H1 (cell line): ENCODE measurements around the gene GTSE1. TPM values are rescaled to one million over a fixed set of nuclear protein-coding genes. Genes with fewer than 3 reads are reported as not detected.

Source experiments
- CTCF ChIA-PET: fragments of 300-600 bp; sonication (Branson Sonifier 250); formaldehyde crosslinking; loops from one replicate; lab custom pipeline; 2021; ENCODE audit not compliant: partially characterized antibody; lab: Charles Lee
- POLR2A ChIA-PET: fragments of 300-600 bp; sonication (Branson Sonifier 250); formaldehyde crosslinking; loops from one replicate; lab custom pipeline; 2021; ENCODE audit warnings: inconsistent platforms; ENCODE audit not compliant: partially characterized antibody; lab: Charles Lee
- DNase-seq, 2 experiments: peaks; one replicate each; pipeline versions ENCODE4 v3.0.0 to v3.0.0-alpha.2; 2010 to 2022; ENCODE audit warnings: low spot score in 2 of 2, low read depth in 1 of 2, mixed read lengths in 1 of 2
- FAIRE-seq: peaks from 2 replicates; lab custom pipeline; 2011; peaks lifted over from hg19 to GRCh38; lab: Jason Lieb, UNC
- H2AFZ ChIP-seq: 2 replicates; pipeline ENCODE4 v1.8.1; 2012; ENCODE audit warnings: low read length, inconsistent platforms
- H2AK5ac ChIP-seq: 2 replicates; pipeline ENCODE4 v1.6.1; 2013; ENCODE audit warnings: low read depth, low read length
- H2BK120ac ChIP-seq: replicated peaks from 2 replicates; pipeline ENCODE3; 2013; ENCODE audit warnings: low read depth, low read length, inconsistent platforms
- H2BK12ac ChIP-seq: 2 replicates; pipeline ENCODE4 v1.6.1; 2013; ENCODE audit warnings: low read depth, low read length
- H2BK15ac ChIP-seq: 2 replicates; pipeline ENCODE4 v1.6.1; 2013; ENCODE audit warnings: low read length
- H2BK20ac ChIP-seq: 2 replicates; pipeline ENCODE4 v1.6.1; 2013; ENCODE audit warnings: low read length
- H2BK5ac ChIP-seq: 2 replicates; pipeline ENCODE4 v1.6.1; 2013; ENCODE audit warnings: low read depth, low read length
- H3K14ac ChIP-seq: 2 replicates; pipeline ENCODE4 v1.6.1; 2013; ENCODE audit warnings: inconsistent platforms; ENCODE audit not compliant: insufficient read length
- H3K18ac ChIP-seq: 2 replicates; pipeline ENCODE4 v1.6.1; 2013; ENCODE audit warnings: low read length; ENCODE audit errors: extremely low read depth
- H3K23ac ChIP-seq: 2 replicates; pipeline ENCODE4 v1.6.1; 2013; ENCODE audit warnings: inconsistent platforms; ENCODE audit not compliant: insufficient read length
- H3K23me2 ChIP-seq: 2 replicates; pipeline ENCODE4 v1.6.1; 2013; ENCODE audit warnings: low read depth, low read length
- H3K27ac ChIP-seq: 2 replicates; pipeline ENCODE4 v1.6.1; 2011; ENCODE audit warnings: low read depth, low read length, inconsistent platforms
- H3K27me3 ChIP-seq, 4 experiments: replicated peaks in 1 of 4; 1 replicate in 1 of 4; 2 replicates in 3 of 4; pipeline versions ENCODE4 v1.6.1 to v1.8.1; 2011 to 2013; ENCODE audit warnings: low read length in 3 of 4, mild to moderate bottlenecking in 3 of 4, inconsistent platforms in 2 of 4, mixed read lengths in 2 of 4, moderate library complexity in 1 of 4; ENCODE audit not compliant: control insufficient read depth in 3 of 4, insufficient read depth in 3 of 4; ENCODE audit errors: extremely low read depth in 1 of 4
- H3K36me3 ChIP-seq, 4 experiments: 2 replicates each; pipeline versions ENCODE4 v1.6.1 to v1.8.1; 2011 to 2013; ENCODE audit warnings: mild to moderate bottlenecking in 4 of 4, low read length in 3 of 4, moderate library complexity in 2 of 4, control low read depth in 1 of 4, inconsistent platforms in 1 of 4; ENCODE audit not compliant: insufficient read depth in 4 of 4, control insufficient read depth in 2 of 4
- H3K4ac ChIP-seq: replicated peaks from 2 replicates; pipeline ENCODE3; 2013; ENCODE audit warnings: low read length, low read depth, mixed read lengths, inconsistent platforms; ENCODE audit not compliant: insufficient read length
- H3K4me1 ChIP-seq, 4 experiments: replicated peaks in 1 of 4; 1 replicate in 1 of 4; 2 replicates in 3 of 4; pipeline versions ENCODE4 v1.6.1 to v1.8.1; 2011 to 2013; ENCODE audit warnings: low read length in 3 of 4, inconsistent platforms in 2 of 4, mixed read lengths in 1 of 4; ENCODE audit not compliant: insufficient read depth in 4 of 4, control insufficient read depth in 3 of 4
- H3K4me2 ChIP-seq, 2 experiments: 2 replicates each; pipeline versions ENCODE4 v1.6.1 to v1.8.1; 2011 to 2013; ENCODE audit warnings: low read depth in 2 of 2, low read length in 2 of 2, control low read depth in 1 of 2, inconsistent platforms in 1 of 2, mild to moderate bottlenecking in 1 of 2; ENCODE audit not compliant: insufficient read depth in 1 of 2
- H3K4me3 ChIP-seq, 4 experiments: fragments of 200-600, 300-600 bp in 1 of 4; sonication (generic), shearing (Covaris generic), sonication (Bioruptor Twin) in 1 of 4; 2 replicates each; pipeline versions ENCODE4 v1.5.1 to v1.8.1; 2011 to 2016; ENCODE audit warnings: low read length in 4 of 4, low read depth in 3 of 4, control low read depth in 2 of 4, inconsistent platforms in 2 of 4, mild to moderate bottlenecking in 2 of 4, mixed read lengths in 1 of 4, moderate library complexity in 1 of 4; ENCODE audit not compliant: insufficient read depth in 2 of 4; ENCODE audit errors: extremely low read depth in 1 of 4
- H3K56ac ChIP-seq: replicated peaks from 2 replicates; pipeline ENCODE3; 2013; ENCODE audit warnings: low read depth, mild to moderate bottlenecking, mixed read lengths, low read length, inconsistent platforms; ENCODE audit not compliant: insufficient read length
- H3K79me1 ChIP-seq: 2 replicates; pipeline ENCODE4 v1.6.1; 2013; ENCODE audit warnings: low read depth, low read length, control low read depth
- H3K79me2 ChIP-seq, 2 experiments: 2 replicates each; pipeline versions ENCODE4 v1.6.1 to v1.8.1; 2012 to 2013; ENCODE audit warnings: low read length in 2 of 2, mild to moderate bottlenecking in 2 of 2, inconsistent platforms in 1 of 2; ENCODE audit not compliant: insufficient read depth in 2 of 2, control insufficient read depth in 1 of 2
- H3K9ac ChIP-seq, 4 experiments: replicated peaks in 1 of 4; 1 replicate in 1 of 4; 2 replicates in 3 of 4; pipeline versions ENCODE4 v1.6.1 to v1.8.1; 2011 to 2013; ENCODE audit warnings: low read depth in 3 of 4, low read length in 3 of 4, control low read depth in 2 of 4, mild to moderate bottlenecking in 2 of 4, moderate library complexity in 2 of 4, inconsistent platforms in 1 of 4; ENCODE audit errors: extremely low read depth in 1 of 4
- H3K9me3 ChIP-seq, 2 experiments: 2 replicates each; pipeline versions ENCODE4 v1.6.1 to v1.8.1; 2012 to 2013; ENCODE audit warnings: mild to moderate bottlenecking in 2 of 2, moderate library complexity in 2 of 2, control low read depth in 1 of 2, inconsistent platforms in 1 of 2, low read depth in 1 of 2, low read length in 1 of 2, mixed read lengths in 1 of 2; ENCODE audit not compliant: insufficient read depth in 2 of 2
- H4K20me1 ChIP-seq, 2 experiments: replicated peaks in 1 of 2; 2 replicates each; pipeline versions ENCODE3 to v1.8.1; 2011 to 2013; ENCODE audit warnings: inconsistent platforms in 2 of 2, low read length in 2 of 2, mild to moderate bottlenecking in 1 of 2; ENCODE audit not compliant: insufficient read depth in 2 of 2, control insufficient read depth in 1 of 2
- H4K5ac ChIP-seq: 2 replicates; pipeline ENCODE4 v1.6.1; 2013; ENCODE audit warnings: low read length, low read depth, mixed read lengths, inconsistent platforms; ENCODE audit not compliant: insufficient read length
- H4K8ac ChIP-seq: 2 replicates; pipeline ENCODE4 v1.8.0; 2013; ENCODE audit warnings: mild to moderate bottlenecking, moderate library complexity, low read length, inconsistent platforms; ENCODE audit not compliant: insufficient read depth; ENCODE audit errors: extremely low read depth
- H4K91ac ChIP-seq: replicated peaks from 2 replicates; pipeline ENCODE3; 2013; ENCODE audit warnings: low read length, mixed read lengths, inconsistent platforms; ENCODE audit not compliant: insufficient read length
- CBX8 ChIP-seq: fragments of 300-800, 300-1000 bp; sonication (generic); IDR thresholded peaks from 2 replicates; pipeline ENCODE4 v1.7.1; 2016; ENCODE audit warnings: low read depth, low read length, borderline replicate concordance
- EP300 ChIP-seq, 2 experiments: IDR thresholded peaks; 1 replicate in 1 of 2; 2 replicates in 1 of 2; pipeline ENCODE4 v1.6.1; 2011 to 2012; ENCODE audit warnings: low read depth in 2 of 2, low read length in 2 of 2, mild to moderate bottlenecking in 2 of 2, borderline replicate concordance in 1 of 2, inconsistent platforms in 1 of 2, moderate library complexity in 1 of 2
- HDAC2 ChIP-seq, 2 experiments: fragments of 300-600 bp in 1 of 2; sonication (generic) in 1 of 2; IDR thresholded peaks; 2 replicates each; pipeline ENCODE4 v1.6.1; 2011 to 2012; ENCODE audit warnings: low read depth in 2 of 2, low read length in 2 of 2, mild to moderate bottlenecking in 2 of 2, moderate library complexity in 2 of 2, borderline replicate concordance in 1 of 2, inconsistent platforms in 1 of 2
- POU5F1 ChIP-seq: IDR thresholded peaks from 2 replicates; pipeline ENCODE4 v1.6.1; 2011; ENCODE audit warnings: low read depth, mild to moderate bottlenecking, low read length, moderate library complexity
- RNF2 ChIP-seq: fragments of 200-900, 300-1000 bp; sonication (generic); IDR thresholded peaks from 2 replicates; pipeline ENCODE4 v1.7.1; 2016; ENCODE audit warnings: borderline replicate concordance, low read depth, mild to moderate bottlenecking, antibody characterized with exemption, low read length; ENCODE audit not compliant: poor library complexity, severe bottlenecking; ENCODE audit errors: missing control alignments
- SAP30 ChIP-seq: fragments of 300-600 bp; sonication (generic); IDR thresholded peaks from 2 replicates; pipeline ENCODE4 v1.7.1; 2012; ENCODE audit warnings: low read length, moderate library complexity, mild to moderate bottlenecking, inconsistent platforms; ENCODE audit not compliant: insufficient read depth, insufficient replicate concordance
- ZNF274 ChIP-seq: IDR thresholded peaks from 2 replicates; pipeline ENCODE4 v1.7.0; 2012; ENCODE audit warnings: low read length, borderline replicate concordance; ENCODE audit errors: extremely low read depth
- WGBS, 2 experiments: shearing (Covaris generic) in 1 of 2; methylation state at CpG; one replicate each; pipeline versions ENCODE4 v1.1.6 to v1.1.7; 2013 to 2015; ENCODE audit warnings: low lambda C conversion rate in 2 of 2, mixed read lengths in 2 of 2, inconsistent platforms in 1 of 2, low coverage in 1 of 2, missing lambda C conversion rate in 1 of 2; ENCODE audit not compliant: insufficient replicate concordance in 2 of 2, insufficient coverage in 1 of 2, insufficient read length in 1 of 2; ENCODE audit errors: extremely low coverage in 1 of 2, missing lambda C conversion rate in 1 of 2; 5-methylcytosine and 5-hydroxymethylcytosine counted together
- polyA plus RNA-seq, 7 experiments: library from polyadenylated mRNA; depleted of rRNA in 3 of 7; stranded (reverse) in 5 of 7; unstranded in 2 of 7; fragments of >200 nt in 5 of 7; fragments of 200-250 nt in 2 of 7; gene quantifications; 1 replicate in 5 of 7; 2 replicates in 1 of 7; 4 replicates in 1 of 7; pipeline versions ENCODE4 v1.2.1 to v1.2.3, GENCODE V29; 2011 to 2013; ENCODE audit warnings: missing spikeins in 2 of 7, mixed read lengths in 2 of 7
- total RNA-seq: library from RNA; stranded (reverse); fragmentation: NEBNext Ultra II Directional; extraction: Animal tissue kit (Norgen Biotek cat#: 25700); gene quantifications from 2 replicates; pipeline ENCODE4 v1.2.1, GENCODE V29; 2021
- TF ChIP-seq, protein P1 (sequence below), 3 experiments: IDR thresholded peaks; 1 replicate in 2 of 3; 2 replicates in 1 of 3; pipeline versions ENCODE4 v1.5.1 to v1.6.1; 2011; ENCODE audit warnings: low read length in 3 of 3, mild to moderate bottlenecking in 3 of 3, inconsistent platforms in 2 of 3, low read depth in 1 of 3, moderate library complexity in 1 of 3; ENCODE audit not compliant: insufficient read depth in 1 of 3; ENCODE audit errors: control extremely low read depth in 1 of 3

Gene GTSE1
- total and polyA plus RNA-seq, 2 of the 8 experiments (the other 6 are each of a cell fraction or from before 2014, with no cell fraction given), result 17.5 to 38.6 TPM

DNA sequence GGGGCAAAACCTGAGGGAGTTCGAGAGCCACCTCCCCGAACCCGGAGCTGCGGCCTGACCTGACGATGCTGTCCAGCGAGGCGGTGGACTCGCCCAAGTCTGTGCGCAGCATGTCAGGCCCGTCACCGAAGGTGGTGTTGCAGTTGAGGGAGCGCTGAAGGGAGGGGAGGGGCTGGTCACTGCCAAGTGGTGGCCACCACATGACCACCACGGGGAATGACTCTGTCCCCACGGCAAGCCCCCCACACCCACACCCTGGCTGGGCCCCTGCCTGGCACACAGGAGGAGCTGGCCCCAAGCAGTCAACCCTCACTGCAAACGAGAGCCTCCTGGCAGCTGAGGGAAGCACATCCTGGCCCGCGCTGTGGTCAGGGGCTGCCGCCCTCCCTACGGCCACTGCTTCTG, 69.7 kb downstream of the GTSE1 start:
- POLR2A ChIA-PET, result interaction anchor here (1.3 kb wide), 1 partner anchor 172 kb away, joined by 3 read pairs; no protein-coding TSS in a partner anchor
- no peak for FAIRE-seq
- TF ChIP-seq POU5F1 (no peak), CBX8 (no peak), HDAC2 (IDR thresholded peaks at IDR 0.05; ENCODE audit: borderline replicate concordance in 1 of 2, low read depth in 2 of 2, low read length in 2 of 2) (no peak), RNF2 (no peak), ZNF274 (no peak), SAP30 (no peak), EP300 (IDR thresholded peaks at IDR 0.05; ENCODE audit: borderline replicate concordance in 1 of 2, low read depth in 2 of 2, low read length in 2 of 2) (no peak)
- TF ChIP-seq, protein P1, sequence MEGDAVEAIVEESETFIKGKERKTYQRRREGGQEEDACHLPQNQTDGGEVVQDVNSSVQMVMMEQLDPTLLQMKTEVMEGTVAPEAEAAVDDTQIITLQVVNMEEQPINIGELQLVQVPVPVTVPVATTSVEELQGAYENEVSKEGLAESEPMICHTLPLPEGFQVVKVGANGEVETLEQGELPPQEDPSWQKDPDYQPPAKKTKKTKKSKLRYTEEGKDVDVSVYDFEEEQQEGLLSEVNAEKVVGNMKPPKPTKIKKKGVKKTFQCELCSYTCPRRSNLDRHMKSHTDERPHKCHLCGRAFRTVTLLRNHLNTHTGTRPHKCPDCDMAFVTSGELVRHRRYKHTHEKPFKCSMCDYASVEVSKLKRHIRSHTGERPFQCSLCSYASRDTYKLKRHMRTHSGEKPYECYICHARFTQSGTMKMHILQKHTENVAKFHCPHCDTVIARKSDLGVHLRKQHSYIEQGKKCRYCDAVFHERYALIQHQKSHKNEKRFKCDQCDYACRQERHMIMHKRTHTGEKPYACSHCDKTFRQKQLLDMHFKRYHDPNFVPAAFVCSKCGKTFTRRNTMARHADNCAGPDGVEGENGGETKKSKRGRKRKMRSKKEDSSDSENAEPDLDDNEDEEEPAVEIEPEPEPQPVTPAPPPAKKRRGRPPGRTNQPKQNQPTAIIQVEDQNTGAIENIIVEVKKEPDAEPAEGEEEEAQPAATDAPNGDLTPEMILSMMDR (IDR thresholded peaks at IDR 0.05; ENCODE audit: control extremely low read depth in 1 of 3, insufficient read depth in 1 of 3, low read depth in 1 of 3, low read length in 3 of 3), result no peak

More for the DNA sequence above, 69.7 kb downstream of the GTSE1 start:
- Histone ChIP-seq H3K9ac (0 out of 7 replicates have a peak overlapping the region, but pooled peaks of 1 of the 4 experiments have one; percentile 5), H2BK15ac (no peak overlapping the region), H3K18ac (no peak overlapping the region), H3K79me2 (no peaks in the 10 kb centered on the region), H3K36me3 (no peaks in the 10 kb centered on the region; a peak in 1 of 8 replicates), H4K91ac (peak overlapping the region; percentile 62), H3K23me2 (peaks cover under 1% of the 10 kb centered on the region; the same call in 1 of the 2 replicates), H2BK20ac (peak overlapping the region; percentile 72; the same call in 1 of the 2 replicates), H3K4ac (no peak overlapping the region), H4K8ac (peak overlapping the region; percentile 72; the same call in 1 of the 2 replicates), H2AFZ (no peak overlapping the region), H3K56ac (no peak overlapping the region), H2BK120ac (no peak overlapping the region), H2AK5ac (no peak overlapping the region), H2BK5ac (peak overlapping the region; percentile 66; the same call in 1 of the 2 replicates), H3K9me3 (no peaks in the 10 kb centered on the region), H3K79me1 (no peaks in the 10 kb centered on the region; the same call in 1 of the 2 replicates), H2BK12ac (peak overlapping the region; percentile 60; the same call in 1 of the 2 replicates), H3K4me2 (no peak overlapping the region), H4K5ac (no peak overlapping the region), H3K27me3 (no peaks in the 10 kb centered on the region), H3K4me1 (peaks cover 0 to 15% (median 6%) of the 10 kb centered on the region in 4 experiments; a peak in 5 of 7 replicates), H3K4me3 (no peak overlapping the region), H3K23ac (no peak overlapping the region), H4K20me1 (peaks cover 0 to 7% of the 10 kb centered on the region in 2 experiments), H3K27ac (no peak overlapping the region), H3K14ac (no peak overlapping the region)
- CTCF ChIA-PET, result interaction anchor here (0.7 to 5.4 kb wide), 11 partner anchors 9 to 204 kb away, joined by 3 to 82 read pairs (median 7); no protein-coding TSS in a partner anchor
- 95% methylated on average over 8 of the region's 19 CpGs; no CpG with 5 or more reads in 1 of the 2 experiments for WGBS, 2 experiments
- DNase-seq, result no peak
